Measurements from ENCODE around the gene PTCH2.
"Not testable (repeated sequence)": the region's sequence is repeated elsewhere in the genome, so short reads cannot be mapped to it uniquely, and the experiment has no call there.

Gene PTCH2

GRCh38 chr1:44827197-44828002, 15.7 kb downstream of the PTCH2 start:
- DNase-seq (ENCODE audit: low spot score): peak; percentile 28

GRCh38 chr1:44826375-44827196, 16.5 kb downstream of the PTCH2 start:
- in situ Hi-C loops (cut with MboI; ENCODE audit: low sequenced_read_pairs, unreplicated experiment): no loop called here
- no peak for DNase-seq (ENCODE audit: low spot score)
- TF ChIP-seq CTCF (IDR thresholded peaks at IDR 0.05; ENCODE audit: borderline replicate concordance, control extremely low read depth, extremely low read depth, insufficient read depth, missing control alignments): no peak

More at GRCh38 chr1:44827197-44828002, 15.7 kb downstream of the PTCH2 start:
- no peak for TF ChIP-seq CTCF (IDR thresholded peaks at IDR 0.05; ENCODE audit: borderline replicate concordance, control extremely low read depth, extremely low read depth, insufficient read depth, missing control alignments)
- in situ Hi-C loops (cut with MboI; ENCODE audit: low sequenced_read_pairs, unreplicated experiment): no loop called here

GRCh38 chr1:44824392-44824791, 18.7 kb downstream of the PTCH2 start:
- in situ Hi-C loops (cut with MboI; ENCODE audit: low sequenced_read_pairs, unreplicated experiment); DNase-seq (ENCODE audit: low spot score): not testable (repeated sequence)

GRCh38 chr1:44822981-44823451, 20.0 kb downstream of the PTCH2 start:
- DNase-seq (ENCODE audit: low spot score): no peak
- in situ Hi-C loops (cut with MboI; ENCODE audit: low sequenced_read_pairs, unreplicated experiment): no loop called here
- no peak for TF ChIP-seq CTCF (IDR thresholded peaks at IDR 0.05; ENCODE audit: borderline replicate concordance, control extremely low read depth, extremely low read depth, insufficient read depth, missing control alignments)

- in situ Hi-C loops (cut with MboI; ENCODE audit: low sequenced_read_pairs, unreplicated experiment): no loop called here
- DNase-seq (ENCODE audit: low spot score): no peak
- no peak for TF ChIP-seq CTCF (IDR thresholded peaks at IDR 0.05; ENCODE audit: borderline replicate concordance, control extremely low read depth, extremely low read depth, insufficient read depth, missing control alignments)
Observed at GRCh38 chr1:44822131-44822701, 20.8 kb downstream of the PTCH2 start.

GRCh38 chr1:44821240-44821715, 21.8 kb downstream of the PTCH2 start:
- in situ Hi-C loops (cut with MboI; ENCODE audit: low sequenced_read_pairs, unreplicated experiment): no loop called here
- TF ChIP-seq CTCF (IDR thresholded peaks at IDR 0.05; ENCODE audit: borderline replicate concordance, control extremely low read depth, extremely low read depth, insufficient read depth, missing control alignments): no peak
- no peak for DNase-seq (ENCODE audit: low spot score)

Data from GM13976 (cell line).